Islet of Langerhans (tissue), 1 donor: Measurements from ENCODE around the gene MMP24.

ENCODE experiments used
- FAIRE-seq: peaks from one replicate; lab custom pipeline; 2011; peaks lifted over from hg19 to GRCh38; lab: Jason Lieb, UNC

MMP24 gene

GRCh38 chr20:35279533-35280174 lies 53.2 kb downstream of the MMP24 start:
- FAIRE-seq, result no peak

GRCh38 chr20:35280523-35280922 lies 54.0 kb downstream of the MMP24 start:
- FAIRE-seq, result no peak

- no peak for FAIRE-seq
Measured at GRCh38 chr20:35281506-35282101, 55.1 kb downstream of the MMP24 start.

- FAIRE-seq, result no peak
Measured at GRCh38 chr20:35283441-35284266, 57.2 kb downstream of the MMP24 start.

GRCh38 chr20:35284267-35284991 lies 57.9 kb downstream of the MMP24 start, which contains the start of gene EIF6:
EIF6 (minus strand) TSS chr20:35284772; CDS start chr20:35284487, 285 bp downstream.
- FAIRE-seq, result no peak

GRCh38 chr20:35284992-35285805 lies 58.7 kb downstream of the MMP24 start:
- FAIRE-seq, result no peak

- FAIRE-seq, result no peak
Measured at GRCh38 chr20:35285806-35286076, 59.3 kb downstream of the MMP24 start.

GRCh38 chr20:35286077-35286898 lies 59.8 kb downstream of the MMP24 start:
- FAIRE-seq, result no peak

- no peak for FAIRE-seq
Measured at GRCh38 chr20:35286899-35287508, 60.5 kb downstream of the MMP24 start.

GRCh38 chr20:35287509-35288324 lies 61.2 kb downstream of the MMP24 start:
- no peak for FAIRE-seq

- FAIRE-seq, result no peak
Measured at GRCh38 chr20:35288325-35289060, 62.0 kb downstream of the MMP24 start.

GRCh38 chr20:35290186-35290886 lies 63.8 kb downstream of the MMP24 start:
- FAIRE-seq, result no peak

- FAIRE-seq, result no peak
Measured at GRCh38 chr20:35290887-35291417, 64.5 kb downstream of the MMP24 start.

- FAIRE-seq, result no peak
Measured at GRCh38 chr20:35291654-35292503, 65.4 kb downstream of the MMP24 start, which contains the start of gene FAM83C. FAM83C (minus strand) TSS chr20:35292425; CDS start chr20:35292304, 121 bp downstream.

- FAIRE-seq, result no peak
Measured at GRCh38 chr20:35292504-35293285, 66.2 kb downstream of the MMP24 start.
